Ascending aorta (tissue), 2 donors: ENCODE results near the gene IGLL5. TPM values are rescaled to one million over a fixed set of nuclear protein-coding genes. Genes with fewer than 3 reads are reported as not detected.
A peak's percentile ranks its signal among the peaks of the same experiment; 100 is the strongest.

Experiments
- DNase-seq, 2 donors: peaks; one replicate each; pipeline ENCODE4 v3.0.0-alpha.2; 2019; ENCODE audit warnings: low spot score in 2 of 2
- H3K27ac ChIP-seq, 2 donors: fragments of 200-600 bp; sonication (generic); one replicate each; pipeline ENCODE4 v1.5.1; 2016 to 2017; ENCODE audit warnings: mild to moderate bottlenecking in 1 of 2
- H3K27me3 ChIP-seq: fragments of 200-600 bp; sonication (generic); one replicate; pipeline ENCODE4 v1.5.1; 2017
- H3K36me3 ChIP-seq, 2 donors: fragments of 200-600 bp; sonication (generic); one replicate each; pipeline ENCODE4 v1.5.1; 2016
- H3K4me1 ChIP-seq, 2 donors: fragments of 200-600 bp; sonication (generic); one replicate each; pipeline ENCODE4 v1.5.1; 2016 to 2017; ENCODE audit warnings: mild to moderate bottlenecking in 1 of 2
- H3K4me3 ChIP-seq, 2 donors: fragments of 200-600 bp; sonication (generic); one replicate each; pipeline ENCODE4 v1.5.1; 2016 to 2017; ENCODE audit warnings: mild to moderate bottlenecking in 1 of 2
- H3K9me3 ChIP-seq, 2 donors: fragments of 200-600 bp; sonication (generic); one replicate each; pipeline ENCODE4 v1.5.1; 2016
- intact Hi-C: fragments of 100-400 bp; cut with DNase I; formaldehyde crosslinking; loops from one replicate; pipeline ENCODE4 v1.15.1; 2023
- total RNA-seq: library from RNA; depleted of rRNA; stranded (reverse); fragments of >200 nt; gene quantifications from one replicate; pipeline ENCODE4 v1.1.0, GENCODE V29; 2016
- TF ChIP-seq, protein P1 (sequence below), 3 experiments: fragments of 200-600 bp in 2 of 3; fragments of 450-650 bp in 1 of 3; sonication (generic) in 2 of 3; IDR thresholded peaks; one replicate each; pipeline ENCODE4 v1.5.1; 2016 to 2019; ENCODE audit warnings: antibody characterized with exemption in 3 of 3, mild to moderate bottlenecking in 1 of 3, moderate library complexity in 1 of 3

IGLL5 gene
- total RNA-seq, 1 donor from 2014 or later, result 2.3 TPM

DNA sequence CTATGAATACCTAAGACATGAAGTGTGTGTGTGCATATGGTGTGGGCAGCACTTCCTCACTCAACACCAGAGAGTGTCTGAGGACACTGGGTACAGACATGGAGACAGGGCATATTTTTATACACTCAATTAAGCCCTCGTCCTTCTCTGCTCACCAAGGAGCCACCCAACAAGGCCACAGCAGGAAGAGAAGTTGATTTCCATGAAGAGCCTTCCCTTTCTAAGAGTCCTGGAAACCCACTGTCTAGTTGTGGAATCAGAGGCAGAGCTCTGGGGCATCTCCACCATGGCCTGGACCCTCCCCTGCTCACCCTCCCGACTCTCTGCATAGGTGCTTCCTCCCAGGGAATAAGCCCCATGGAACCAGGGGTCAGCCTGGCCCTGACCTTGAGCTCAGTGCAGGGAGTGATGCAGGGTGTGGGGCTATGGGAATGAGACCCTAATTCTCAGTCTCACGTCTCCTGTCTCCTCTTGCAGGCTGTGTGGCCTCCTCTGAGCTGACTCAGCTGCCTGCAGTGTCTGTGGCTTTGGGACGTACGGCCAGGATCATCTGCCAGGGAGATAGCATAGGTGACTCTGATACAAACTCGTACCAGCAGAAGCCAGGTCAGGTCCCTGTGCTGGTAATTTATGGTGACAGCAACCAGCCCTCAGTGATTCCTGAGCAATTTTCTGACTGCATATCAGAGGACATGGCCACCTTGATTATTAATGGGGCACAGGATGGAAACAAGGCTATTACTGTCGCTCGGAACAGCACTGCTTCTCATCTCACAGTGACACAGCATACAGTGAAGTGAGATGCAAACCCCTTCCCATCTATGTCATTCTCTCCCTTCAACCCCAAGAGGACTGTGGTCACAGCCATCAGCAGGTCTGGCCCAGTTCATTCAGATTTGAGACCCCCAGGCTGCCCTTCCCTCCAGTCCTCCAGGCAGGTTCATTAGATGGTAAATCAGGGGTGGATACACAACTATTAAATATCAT is 14.6 kb upstream of the IGLL5 start:
- intact Hi-C loops, result no loop called here
- no peak overlapping the region for H3K4me3 ChIP-seq
- no peak overlapping the region for H3K27ac ChIP-seq
- TF ChIP-seq, protein P1, sequence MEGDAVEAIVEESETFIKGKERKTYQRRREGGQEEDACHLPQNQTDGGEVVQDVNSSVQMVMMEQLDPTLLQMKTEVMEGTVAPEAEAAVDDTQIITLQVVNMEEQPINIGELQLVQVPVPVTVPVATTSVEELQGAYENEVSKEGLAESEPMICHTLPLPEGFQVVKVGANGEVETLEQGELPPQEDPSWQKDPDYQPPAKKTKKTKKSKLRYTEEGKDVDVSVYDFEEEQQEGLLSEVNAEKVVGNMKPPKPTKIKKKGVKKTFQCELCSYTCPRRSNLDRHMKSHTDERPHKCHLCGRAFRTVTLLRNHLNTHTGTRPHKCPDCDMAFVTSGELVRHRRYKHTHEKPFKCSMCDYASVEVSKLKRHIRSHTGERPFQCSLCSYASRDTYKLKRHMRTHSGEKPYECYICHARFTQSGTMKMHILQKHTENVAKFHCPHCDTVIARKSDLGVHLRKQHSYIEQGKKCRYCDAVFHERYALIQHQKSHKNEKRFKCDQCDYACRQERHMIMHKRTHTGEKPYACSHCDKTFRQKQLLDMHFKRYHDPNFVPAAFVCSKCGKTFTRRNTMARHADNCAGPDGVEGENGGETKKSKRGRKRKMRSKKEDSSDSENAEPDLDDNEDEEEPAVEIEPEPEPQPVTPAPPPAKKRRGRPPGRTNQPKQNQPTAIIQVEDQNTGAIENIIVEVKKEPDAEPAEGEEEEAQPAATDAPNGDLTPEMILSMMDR (IDR thresholded peaks at IDR 0.05), result no peak
- H3K4me1 ChIP-seq, result no peaks in the 10 kb centered on the region
- DNase-seq, result no peak
- no peaks in the 10 kb centered on the region for H3K27me3 ChIP-seq
- H3K36me3 ChIP-seq, result no peaks in the 10 kb centered on the region
- peaks cover 0 to 8% of the 10 kb centered on the region in 2 donors for H3K9me3 ChIP-seq

DNA sequence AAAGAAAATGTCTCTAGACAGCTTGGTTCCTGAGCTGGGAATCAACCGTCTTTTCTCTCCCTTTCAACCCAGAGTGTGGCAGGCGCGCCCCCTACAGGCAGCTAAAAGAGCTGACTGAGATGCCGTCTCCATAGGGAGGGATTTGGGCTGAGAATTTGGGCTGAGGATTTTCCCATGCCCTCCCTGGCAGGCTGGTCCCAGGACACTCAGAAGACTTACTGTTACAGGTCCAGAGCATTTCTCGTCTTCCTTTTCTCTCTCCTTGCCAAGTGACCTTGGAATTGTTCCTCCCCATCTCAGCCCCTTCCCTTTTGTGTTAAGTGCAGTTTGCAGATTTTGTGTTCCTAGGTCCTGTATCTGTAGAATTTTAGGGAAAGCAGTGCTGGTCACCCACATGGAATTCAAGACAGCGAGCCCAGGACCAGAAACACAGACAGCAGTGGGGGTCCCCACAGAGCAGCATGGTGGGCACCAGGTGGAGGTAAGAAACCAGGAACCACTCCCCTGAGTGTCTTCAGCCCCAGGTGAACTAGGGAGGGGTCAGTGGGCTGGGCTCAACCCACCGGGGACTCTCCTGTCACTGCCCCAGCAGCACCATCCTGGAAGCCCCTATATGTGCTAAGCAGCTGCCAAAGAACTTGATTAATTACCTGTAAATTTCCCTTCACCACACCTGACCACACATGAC is 9.9 kb upstream of the IGLL5 start:
- intact Hi-C loops, result no loop called here
- Histone ChIP-seq H3K9me3 (peaks cover 0 to 8% of the 10 kb centered on the region in 2 donors), H3K27ac (no peak overlapping the region), H3K4me1 (no peaks in the 10 kb centered on the region), H3K27me3 (no peaks in the 10 kb centered on the region), H3K36me3 (no peaks in the 10 kb centered on the region), H3K4me3 (no peak overlapping the region)
- TF ChIP-seq, protein P1 (IDR thresholded peaks at IDR 0.05), result peak in 2 of 3 experiments; percentile 3 to 37
- DNase-seq, result no peak

DNA sequence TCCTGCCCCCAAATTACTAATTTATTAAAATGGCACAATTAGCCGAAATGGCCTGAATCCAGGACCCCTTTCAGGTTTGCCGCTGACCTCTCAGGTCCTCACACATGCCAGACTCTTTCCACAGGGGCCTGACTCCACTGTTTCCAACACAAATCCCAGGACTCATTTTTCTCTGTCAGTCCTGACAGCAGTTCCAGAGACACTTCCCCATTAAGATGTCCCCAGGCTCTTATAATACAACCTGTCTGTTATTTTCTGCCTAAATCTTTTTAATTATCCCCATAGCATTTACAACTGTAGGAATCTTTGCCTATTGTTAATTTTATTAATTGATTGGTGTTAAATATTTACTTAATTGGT is 9.4 kb upstream of the IGLL5 start:
- no peaks in the 10 kb centered on the region for H3K4me1 ChIP-seq
- H3K4me3 ChIP-seq, result no peak overlapping the region
- TF ChIP-seq, protein P1 (IDR thresholded peaks at IDR 0.05), result no peak
- DNase-seq, result no peak
- intact Hi-C loops, result no loop called here
- H3K27ac ChIP-seq, result no peak overlapping the region
- H3K27me3 ChIP-seq, result no peaks in the 10 kb centered on the region
- no peaks in the 10 kb centered on the region for H3K36me3 ChIP-seq
- peaks cover 0 to 8% of the 10 kb centered on the region in 2 donors for H3K9me3 ChIP-seq

DNA sequence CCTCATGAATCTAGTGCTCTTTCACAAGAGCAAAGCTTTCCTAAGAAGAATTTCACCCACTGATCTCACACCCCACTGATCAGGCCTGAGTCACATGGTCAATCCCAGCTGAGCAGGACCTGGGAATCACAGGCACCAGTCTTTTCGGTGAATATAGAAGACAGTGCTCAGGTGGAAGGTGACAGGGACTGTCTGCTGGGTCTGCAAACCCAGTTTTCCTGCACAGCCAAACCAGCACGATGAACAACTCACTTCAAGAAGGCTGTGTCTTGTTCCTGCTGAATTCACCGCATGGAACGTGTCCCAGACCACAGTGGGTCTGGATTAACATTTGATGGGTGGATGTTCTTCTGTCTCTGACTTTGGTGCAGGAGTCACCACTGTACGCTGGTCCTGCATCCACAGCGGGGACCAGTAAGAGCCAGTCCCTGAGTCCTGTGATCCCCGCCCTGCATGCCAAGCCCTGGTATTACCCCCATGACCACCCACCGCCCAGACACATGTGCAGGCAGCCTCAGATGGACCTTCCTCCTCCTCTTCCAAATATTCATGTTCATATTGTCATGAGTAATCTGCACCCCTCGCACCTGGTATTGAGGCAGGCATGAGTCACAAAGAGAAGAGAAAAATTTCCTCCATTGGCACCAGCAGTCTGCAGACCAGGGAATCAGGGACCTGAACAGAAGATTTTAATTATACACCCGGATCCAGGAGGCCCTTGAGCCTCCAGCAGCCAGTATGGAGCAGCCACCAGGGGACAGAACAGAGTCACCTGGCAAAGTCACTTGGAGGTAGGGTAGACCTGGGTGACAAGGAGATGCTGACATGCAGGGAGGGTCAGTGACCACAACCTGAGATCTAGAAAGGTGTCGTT is 8.6 kb upstream of the IGLL5 start:
- no peaks in the 10 kb centered on the region for H3K27me3 ChIP-seq
- TF ChIP-seq, protein P1 (IDR thresholded peaks at IDR 0.05), result no peak
- DNase-seq, result peak in 1 of 2 donors; percentile 15

GRCh38 chr22:22879675-22880155 is 7.9 kb upstream of the IGLL5 start:
- intact Hi-C loops, result no loop called here
- Histone ChIP-seq H3K27me3 (no peaks in the 10 kb centered on the region), H3K9me3 (peaks cover 0 to 2% of the 10 kb centered on the region in 2 donors), H3K36me3 (no peaks in the 10 kb centered on the region), H3K4me1 (no peaks in the 10 kb centered on the region), H3K27ac (no peak overlapping the region), H3K4me3 (no peak overlapping the region)
- DNase-seq, result peak in 1 of 2 donors; percentile 19
- TF ChIP-seq, protein P1 (IDR thresholded peaks at IDR 0.05), result no peak

More for the DNA sequence above, 8.6 kb upstream of the IGLL5 start:
- no peaks in the 10 kb centered on the region for H3K4me1 ChIP-seq
- intact Hi-C loops, result no loop called here
- H3K27ac ChIP-seq, result no peak overlapping the region
- no peaks in the 10 kb centered on the region for H3K36me3 ChIP-seq
- H3K9me3 ChIP-seq, result peaks cover 0 to 8% of the 10 kb centered on the region in 2 donors
- H3K4me3 ChIP-seq, result no peak overlapping the region
